HG03460 (cell line): ENCODE results near the gene PCDHB6.
"Not testable (repeated sequence)": the region's sequence is repeated elsewhere in the genome, so short reads cannot be mapped to it uniquely, and the experiment has no call there.

Experiments used
- ATAC-seq: cut with Tn5 transposase; IDR thresholded peaks from one replicate; pipeline ENCODE4 v1.9.1; 2021; ENCODE audit not compliant: unreplicated experiment

The PCDHB6 gene

DNA sequence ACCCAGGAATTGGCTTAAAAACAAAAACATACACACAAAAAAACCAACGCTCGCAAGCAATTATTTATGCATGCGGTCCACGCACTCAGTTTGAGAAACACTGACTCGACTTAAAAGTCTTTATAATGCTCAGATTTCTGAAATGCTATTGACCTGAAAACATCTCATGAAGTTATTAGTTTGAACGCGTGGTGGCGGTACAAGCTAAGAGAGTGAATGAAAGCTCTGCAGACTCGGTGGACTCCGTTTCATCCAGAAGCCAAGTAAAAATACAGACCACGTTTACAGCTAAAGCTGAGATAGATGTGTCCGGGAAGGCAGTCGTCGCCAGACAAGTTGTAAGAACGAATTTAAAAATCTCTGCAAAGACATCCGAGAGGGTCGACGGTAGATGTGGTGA lies at the start of gene PCDHB6:
PCDHB6 (plus strand) TSS at position 246 of the 400 bp plus-strand sequence. CDS start 201 bp downstream, outside the sequence.
- no peak for ATAC-seq

DNA sequence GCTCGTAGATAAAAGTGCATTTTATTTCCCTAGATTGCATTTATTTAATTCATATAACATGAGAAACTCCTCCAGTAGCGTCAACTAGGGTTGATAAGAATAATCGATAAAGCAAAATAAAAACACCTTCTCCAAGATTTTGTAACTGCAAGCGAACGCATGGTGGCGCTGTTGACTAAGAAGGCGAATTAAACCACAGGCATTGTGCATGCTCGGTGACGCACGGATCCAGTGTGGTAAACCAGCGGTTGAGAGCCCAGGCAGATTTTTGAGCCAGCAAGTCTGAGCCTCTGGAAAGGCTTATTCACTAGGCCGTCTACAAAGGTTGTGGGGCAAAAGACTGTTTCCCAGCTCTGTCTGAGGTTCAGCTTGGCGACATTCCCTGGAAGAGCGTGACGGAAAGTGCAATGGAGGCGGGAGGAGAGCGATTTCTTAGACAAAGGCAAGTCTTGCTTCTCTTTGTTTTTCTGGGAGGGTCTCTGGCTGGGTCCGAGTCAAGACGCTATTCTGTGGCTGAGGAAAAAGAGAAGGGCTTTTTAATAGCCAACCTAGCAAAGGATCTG lies 49.5 kb upstream of the PCDHB6 start, which contains the start of gene PCDHB3:
PCDHB3 (plus strand) TSS at position 231 of the 563 bp plus-strand sequence; CDS start at position 408, 177 bp downstream.
- no peak for ATAC-seq

DNA sequence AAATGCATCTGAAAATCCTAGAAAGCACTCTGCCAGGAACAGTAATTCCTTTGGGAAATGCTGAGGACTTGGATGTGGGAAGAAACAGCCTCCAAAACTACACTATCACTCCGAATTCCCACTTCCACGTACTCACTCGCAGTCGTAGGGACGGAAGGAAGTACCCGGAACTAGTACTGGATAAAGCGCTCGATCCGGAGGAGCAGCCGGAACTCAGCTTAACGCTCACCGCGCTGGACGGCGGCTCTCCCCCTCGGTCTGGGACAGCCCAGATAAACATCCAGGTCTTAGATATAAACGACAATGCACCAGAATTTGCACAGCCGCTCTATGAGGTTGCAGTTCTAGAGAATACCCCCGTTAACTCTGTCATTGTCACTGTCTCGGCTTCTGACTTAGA lies 48.8 kb upstream of the PCDHB6 start:
- ATAC-seq, result no peak

DNA sequence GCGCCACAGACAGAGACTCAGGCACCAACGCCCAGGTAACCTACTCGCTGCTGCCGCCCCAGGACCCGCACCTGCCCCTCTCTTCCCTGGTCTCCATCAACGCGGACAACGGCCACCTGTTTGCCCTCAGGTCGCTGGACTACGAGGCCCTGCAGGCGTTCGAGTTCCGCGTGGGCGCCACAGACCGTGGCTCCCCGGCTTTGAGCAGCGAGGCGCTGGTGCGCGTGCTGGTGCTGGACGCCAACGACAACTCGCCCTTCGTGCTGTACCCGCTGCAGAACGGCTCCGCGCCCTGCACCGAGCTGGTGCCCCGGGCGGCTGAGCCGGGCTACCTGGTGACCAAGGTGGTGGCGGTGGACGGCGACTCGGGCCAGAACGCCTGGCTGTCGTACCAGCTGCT lies 47.8 kb upstream of the PCDHB6 start:
- ATAC-seq, result not testable (repeated sequence)

DNA sequence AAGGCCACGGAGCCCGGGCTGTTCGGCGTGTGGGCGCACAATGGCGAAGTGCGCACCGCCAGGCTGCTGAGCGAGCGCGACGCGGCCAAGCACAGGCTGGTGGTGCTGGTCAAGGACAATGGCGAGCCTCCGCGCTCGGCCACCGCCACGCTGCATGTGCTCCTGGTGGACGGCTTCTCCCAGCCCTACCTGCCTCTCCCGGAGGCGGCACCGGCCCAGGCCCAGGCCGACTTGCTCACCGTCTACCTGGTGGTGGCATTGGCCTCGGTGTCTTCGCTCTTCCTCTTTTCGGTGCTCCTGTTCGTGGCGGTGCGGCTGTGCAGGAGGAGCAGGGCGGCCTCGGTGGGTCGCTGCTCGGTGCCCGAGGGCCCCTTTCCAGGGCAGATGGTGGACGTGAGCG lies 47.4 kb upstream of the PCDHB6 start:
- ATAC-seq, result not testable (repeated sequence)

DNA sequence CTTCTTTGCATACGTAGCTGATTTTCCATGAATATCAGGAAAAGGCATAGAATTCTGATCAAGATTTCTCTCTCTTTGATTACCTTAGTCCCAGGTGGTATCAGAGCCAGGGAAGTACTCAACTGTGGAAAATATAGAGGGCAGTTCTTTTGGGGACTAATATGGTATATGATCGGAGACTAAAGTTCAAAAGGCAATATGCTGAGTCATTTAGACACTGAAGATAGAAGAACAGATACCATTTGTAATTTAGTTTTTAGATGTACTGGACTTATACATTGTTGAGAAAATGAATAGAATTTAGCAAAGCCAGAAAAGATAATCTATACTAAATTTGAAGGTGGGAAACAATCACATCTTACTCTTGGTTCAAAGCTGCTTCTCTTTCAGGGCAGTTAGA lies 44.5 kb upstream of the PCDHB6 start:
- no peak for ATAC-seq

DNA sequence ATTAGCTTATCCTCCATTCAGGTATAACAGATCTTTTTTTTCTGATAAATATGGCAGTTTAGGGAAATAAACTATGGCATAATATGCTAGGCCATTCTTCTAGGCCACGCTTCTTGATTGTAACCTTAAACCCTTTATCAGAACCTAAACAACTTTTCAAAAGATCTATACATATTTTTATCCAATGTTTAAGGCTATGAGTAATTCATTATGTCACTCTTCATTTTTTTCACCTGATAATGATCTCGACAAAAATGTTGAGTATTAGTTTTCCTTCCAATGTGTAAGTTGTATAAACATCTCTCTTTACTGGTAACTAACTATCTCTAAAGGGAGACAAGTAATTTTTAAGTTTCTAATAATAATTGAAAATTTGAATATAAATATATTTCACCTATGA lies 30.6 kb upstream of the PCDHB6 start:
- no peak for ATAC-seq

DNA sequence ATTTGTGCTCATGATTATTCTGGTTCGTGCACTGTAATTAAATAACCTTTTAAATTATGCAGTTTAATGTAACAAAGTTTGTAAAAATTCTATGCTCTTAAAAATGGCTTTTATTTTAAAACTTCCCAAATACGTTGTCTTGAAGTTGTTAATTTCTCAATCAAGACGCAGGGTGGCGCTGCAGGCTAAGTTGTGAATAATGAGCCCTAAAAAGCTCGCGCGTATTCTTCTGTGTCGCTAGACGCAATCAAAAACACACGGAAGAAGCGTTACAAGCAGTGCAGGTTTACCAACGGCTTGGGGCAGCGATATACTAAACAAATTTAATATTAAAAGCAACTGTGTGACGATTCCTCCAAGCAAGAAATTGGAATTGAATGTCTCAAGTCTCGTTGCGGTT lies 28.3 kb upstream of the PCDHB6 start, which contains the start of gene PCDHB4:
PCDHB4 (plus strand) TSS at position 256 of the 400 bp plus-strand sequence. CDS start 181 bp downstream, outside the sequence.
- no peak for ATAC-seq

DNA sequence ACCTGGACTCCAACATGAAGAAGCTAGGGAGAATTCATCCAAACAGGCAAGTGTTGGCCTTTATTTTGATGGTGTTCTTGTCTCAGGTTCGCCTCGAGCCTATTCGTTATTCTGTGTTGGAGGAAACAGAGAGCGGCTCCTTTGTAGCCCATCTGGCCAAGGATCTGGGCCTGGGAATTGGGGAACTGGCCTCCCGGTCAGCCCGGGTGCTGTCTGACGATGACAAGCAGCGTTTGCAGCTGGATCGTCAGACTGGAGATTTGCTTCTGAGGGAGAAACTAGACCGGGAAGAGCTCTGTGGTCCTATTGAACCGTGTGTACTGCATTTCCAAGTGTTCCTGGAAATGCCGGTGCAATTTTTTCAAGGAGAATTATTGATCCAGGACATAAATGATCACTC lies 27.9 kb upstream of the PCDHB6 start:
- ATAC-seq, result no peak

DNA sequence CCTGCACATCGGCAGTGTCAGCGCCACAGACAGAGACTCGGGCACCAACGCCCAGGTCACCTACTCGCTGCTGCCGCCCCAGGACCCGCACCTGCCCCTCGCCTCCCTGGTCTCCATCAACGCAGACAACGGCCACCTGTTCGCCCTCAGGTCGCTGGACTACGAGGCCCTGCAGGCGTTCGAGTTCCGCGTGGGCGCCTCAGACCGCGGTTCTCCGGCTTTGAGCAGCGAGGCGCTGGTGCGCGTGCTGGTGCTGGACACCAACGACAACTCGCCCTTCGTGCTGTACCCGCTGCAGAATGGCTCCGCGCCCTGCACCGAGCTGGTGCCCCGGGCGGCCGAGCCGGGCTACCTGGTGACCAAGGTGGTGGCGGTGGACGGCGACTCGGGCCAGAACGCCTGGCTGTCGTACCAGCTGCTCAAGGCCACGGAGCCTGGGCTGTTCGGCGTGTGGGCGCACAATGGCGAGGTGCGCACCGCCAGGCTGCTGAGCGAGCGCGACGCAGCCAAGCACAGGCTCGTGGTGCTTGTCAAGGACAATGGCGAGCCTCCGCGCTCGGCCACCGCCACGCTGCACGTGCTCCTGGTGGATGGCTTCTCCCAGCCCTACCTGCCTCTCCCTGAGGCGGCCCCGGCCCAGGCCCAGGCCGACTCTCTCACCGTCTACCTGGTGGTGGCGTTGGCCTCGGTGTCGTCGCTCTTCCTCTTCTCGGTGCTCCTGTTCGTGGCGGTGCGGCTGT lies 26.3 kb upstream of the PCDHB6 start:
- ATAC-seq, result not testable (repeated sequence)

DNA sequence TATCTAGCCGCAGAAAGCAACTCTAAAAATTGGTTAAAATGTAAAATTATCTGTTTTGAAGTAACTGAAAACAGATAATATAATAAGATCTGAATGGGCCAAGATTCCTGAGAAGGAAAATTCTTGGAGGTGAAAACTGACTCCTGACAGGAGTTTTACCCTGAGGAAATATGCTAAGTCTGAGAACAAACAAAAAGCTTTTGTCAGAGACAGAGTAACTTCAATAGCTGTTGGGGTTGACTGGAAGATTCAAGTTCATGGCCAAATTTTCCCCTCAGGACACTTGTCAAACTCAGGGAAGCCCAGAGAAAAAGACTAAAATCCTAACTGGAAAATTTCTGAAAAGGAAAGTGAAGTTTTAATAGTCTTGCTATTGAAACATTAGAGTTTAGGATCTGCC lies 22.6 kb upstream of the PCDHB6 start:
- ATAC-seq, result no peak

DNA sequence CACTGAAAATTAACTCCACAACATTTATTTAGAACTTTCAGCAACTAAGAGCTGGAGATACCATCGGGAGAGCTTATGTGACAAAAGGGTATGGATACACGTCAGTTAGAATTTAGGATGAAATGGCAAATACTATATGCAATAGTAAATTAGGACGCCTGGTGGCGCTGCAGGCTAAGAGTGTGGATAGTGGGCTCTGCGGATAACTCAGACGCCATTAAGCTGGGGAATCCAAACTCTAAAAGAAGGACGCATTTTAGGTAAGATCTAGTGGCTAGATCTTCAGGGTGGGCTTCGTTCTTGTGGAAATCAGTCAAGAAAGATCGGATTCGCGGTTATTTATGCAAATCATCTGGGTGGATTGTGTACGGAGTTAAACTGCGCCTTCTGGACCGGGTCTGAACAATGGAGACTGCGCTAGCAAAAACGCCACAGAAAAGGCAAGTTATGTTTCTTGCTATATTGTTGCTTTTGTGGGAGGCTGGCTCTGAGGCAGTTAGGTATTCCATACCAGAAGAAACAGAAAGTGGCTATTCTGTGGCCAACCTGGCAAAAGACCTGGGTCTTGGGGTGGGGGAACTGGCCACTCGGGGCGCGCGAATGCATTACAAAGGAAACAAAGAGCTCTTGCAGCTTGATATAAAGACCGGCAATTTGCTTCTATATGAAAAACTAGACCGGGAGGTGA lies 14.7 kb upstream of the PCDHB6 start, which contains the start of gene PCDHB5:
PCDHB5 (plus strand) TSS at position 177 of the 688 bp plus-strand sequence; CDS start at position 406, 229 bp downstream.
- no peak for ATAC-seq

DNA sequence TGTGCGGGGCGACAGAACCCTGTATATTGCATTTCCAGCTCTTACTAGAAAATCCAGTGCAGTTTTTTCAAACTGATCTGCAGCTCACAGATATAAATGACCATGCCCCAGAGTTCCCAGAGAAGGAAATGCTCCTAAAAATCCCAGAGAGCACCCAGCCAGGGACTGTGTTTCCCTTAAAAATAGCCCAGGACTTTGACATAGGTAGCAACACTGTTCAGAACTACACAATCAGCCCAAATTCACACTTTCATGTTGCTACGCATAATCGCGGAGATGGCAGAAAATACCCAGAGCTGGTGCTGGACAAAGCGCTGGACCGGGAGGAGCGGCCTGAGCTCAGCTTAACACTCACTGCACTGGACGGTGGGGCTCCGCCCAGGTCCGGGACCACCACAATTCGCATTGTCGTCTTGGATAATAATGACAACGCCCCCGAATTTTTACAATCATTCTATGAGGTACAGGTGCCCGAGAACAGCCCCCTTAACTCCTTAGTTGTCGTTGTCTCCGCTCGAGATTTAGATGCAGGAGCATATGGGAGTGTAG lies 14.1 kb upstream of the PCDHB6 start:
- ATAC-seq, result no peak

DNA sequence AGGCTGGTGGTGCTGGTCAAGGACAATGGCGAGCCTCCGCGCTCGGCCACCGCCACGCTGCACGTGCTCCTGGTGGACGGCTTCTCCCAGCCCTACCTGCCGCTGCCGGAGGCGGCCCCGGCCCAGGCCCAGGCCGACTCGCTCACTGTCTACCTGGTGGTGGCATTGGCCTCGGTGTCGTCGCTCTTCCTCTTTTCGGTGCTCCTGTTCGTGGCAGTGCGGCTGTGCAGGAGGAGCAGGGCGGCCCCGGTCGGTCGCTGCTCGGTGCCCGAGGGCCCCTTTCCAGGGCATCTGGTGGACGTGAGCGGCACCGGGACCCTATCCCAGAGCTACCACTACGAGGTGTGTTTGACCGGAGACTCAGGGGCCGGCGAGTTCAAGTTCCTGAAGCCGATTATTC lies 12.5 kb upstream of the PCDHB6 start:
- ATAC-seq, result not testable (repeated sequence)

DNA sequence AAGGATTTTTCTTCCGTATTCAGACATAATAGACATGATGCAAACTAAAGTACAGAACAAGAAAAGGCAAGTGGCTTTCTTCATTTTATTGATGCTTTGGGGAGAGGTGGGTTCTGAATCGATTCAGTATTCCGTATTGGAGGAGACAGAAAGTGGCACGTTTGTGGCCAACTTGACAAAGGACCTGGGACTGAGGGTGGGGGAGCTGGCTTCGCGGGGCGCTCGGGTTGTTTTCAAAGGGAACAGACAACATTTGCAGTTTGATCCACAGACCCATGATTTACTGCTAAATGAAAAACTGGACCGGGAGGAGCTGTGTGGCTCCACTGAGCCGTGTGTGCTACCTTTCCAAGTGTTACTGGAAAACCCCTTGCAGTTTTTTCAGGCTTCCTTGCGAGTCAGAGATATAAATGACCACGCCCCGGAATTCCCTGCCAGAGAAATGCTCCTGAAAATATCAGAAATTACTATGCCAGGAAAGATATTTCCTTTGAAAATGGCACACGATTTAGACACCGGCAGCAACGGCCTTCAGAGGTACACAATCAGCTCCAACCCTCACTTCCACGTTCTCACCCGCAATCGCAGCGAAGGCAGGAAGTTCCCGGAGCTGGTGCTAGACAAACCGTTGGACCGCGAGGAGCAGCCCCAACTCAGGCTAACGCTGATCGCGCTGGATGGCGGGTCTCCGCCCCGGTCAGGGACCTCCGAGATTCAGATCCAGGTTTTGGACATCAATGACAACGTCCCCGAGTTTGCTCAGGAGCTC lies 551 bp downstream of the PCDHB6 start:
- ATAC-seq, result no peak

DNA sequence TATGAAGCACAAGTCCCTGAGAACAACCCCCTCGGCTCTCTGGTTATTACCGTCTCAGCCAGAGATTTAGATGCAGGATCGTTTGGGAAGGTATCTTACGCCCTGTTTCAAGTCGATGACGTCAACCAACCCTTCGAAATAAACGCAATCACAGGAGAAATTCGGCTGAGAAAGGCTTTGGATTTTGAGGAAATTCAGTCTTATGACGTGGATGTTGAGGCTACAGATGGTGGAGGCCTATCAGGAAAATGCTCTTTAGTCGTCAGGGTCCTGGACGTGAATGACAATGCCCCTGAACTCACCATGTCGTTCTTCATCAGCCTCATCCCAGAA lies 1.1 kb downstream of the PCDHB6 start:
- ATAC-seq, result no peak

DNA sequence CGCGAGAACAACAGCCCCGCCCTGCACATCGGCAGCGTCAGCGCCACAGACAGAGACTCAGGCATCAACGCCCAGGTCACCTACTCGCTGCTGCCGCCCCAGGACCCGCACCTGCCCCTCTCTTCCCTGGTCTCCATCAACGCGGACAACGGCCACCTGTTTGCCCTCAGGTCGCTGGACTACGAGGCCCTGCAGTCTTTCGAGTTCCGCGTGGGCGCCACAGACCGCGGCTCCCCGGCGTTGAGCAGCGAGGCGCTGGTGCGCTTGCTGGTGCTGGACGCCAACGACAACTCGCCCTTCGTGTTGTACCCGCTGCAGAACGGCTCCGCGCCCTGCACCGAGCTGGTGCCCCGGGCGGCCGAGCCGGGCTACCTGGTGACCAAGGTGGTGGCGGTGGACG lies 1.8 kb downstream of the PCDHB6 start:
- not testable (repeated sequence) for ATAC-seq

DNA sequence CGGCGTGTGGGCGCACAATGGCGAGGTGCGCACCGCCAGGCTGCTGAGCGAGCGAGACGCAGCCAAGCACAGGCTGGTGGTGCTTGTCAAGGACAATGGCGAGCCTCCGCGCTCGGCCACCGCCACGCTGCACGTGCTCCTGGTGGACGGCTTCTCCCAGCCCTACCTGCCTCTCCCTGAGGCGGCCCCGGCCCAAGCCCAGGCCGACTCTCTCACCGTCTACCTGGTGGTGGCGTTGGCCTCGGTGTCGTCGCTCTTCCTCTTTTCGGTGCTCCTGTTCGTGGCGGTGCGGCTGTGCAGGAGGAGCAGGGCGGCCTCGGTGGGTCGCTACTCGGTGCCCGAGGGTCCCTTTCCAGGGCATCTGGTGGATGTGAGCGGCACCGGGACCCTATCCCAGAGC lies 2.2 kb downstream of the PCDHB6 start:
- not testable (repeated sequence) for ATAC-seq

DNA sequence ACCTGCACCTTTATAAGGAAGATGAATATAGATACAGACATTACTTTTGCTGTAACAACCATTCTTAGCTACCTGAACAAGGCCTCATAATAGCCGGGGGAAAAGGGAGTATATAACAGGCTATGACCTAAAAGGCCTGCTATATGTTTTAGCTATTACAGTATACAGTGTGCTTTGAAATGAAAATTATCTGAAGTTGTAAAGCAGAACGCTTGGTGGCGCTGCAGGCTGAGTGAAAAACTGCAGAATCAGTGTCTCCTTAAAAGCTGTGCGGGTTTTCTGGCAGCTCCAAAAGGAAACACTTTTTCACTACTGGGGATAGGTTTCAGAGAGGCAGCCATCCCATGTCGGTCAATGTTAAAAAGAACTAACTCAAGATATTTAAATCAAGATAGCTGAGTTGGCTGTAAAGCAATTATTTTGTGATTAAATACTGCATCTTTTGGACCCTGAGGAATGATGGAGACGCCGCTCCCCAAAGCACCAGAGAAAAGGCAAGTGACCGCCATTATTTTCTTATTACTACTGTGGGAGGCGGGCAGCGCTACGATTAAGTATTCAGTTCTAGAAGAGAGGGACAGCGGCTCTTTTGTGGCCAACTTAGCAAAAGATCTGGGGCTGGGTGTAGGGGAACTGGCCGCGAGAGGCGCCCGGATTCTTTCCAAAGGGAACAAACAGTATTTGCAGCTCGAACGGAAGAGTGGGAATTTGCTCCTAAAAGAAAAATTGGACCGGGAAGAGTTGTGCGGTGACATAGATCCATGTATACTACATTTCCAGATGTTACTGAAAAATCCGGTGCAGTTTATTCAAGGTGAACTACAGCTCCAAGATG lies 5.9 kb downstream of the PCDHB6 start:
- ATAC-seq, result no peak

DNA sequence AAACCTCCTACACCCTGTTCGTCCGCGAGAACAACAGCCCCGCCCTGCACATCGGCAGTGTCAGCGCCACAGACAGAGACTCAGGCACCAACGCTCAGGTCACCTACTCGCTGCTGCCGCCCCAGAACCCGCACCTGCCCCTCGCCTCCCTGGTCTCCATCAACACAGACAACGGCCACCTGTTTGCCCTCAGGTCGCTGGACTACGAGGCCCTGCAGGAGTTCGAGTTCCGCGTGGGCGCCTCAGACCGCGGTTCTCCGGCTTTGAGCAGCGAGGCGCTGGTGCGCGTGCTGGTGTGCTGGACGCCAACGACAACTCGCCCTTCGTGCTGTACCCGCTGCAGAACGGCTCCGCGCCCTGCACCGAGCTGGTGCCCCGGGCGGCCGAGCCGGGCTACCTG lies 7.5 kb downstream of the PCDHB6 start:
- ATAC-seq, result not testable (repeated sequence)
